ENCODE measurements around the gene NTNG2. TPM values are rescaled to one million over a fixed set of nuclear protein-coding genes. Genes with fewer than 3 reads are reported as not detected.

NTNG2 gene
- total and polyA plus RNA-seq, 12 donors: 0.37 to 21.6 (median 4.7) TPM

- Histone ChIP-seq H3K4me3 (no peak overlapping the region), H3K36me3 (replicated peaks in 1 of 2) (no peaks in the 10 kb centered on the region), H3K27ac (no peak overlapping the region), H3K4me1 (replicated peaks in 1 of 2) (peaks cover 4 to 6% of the 10 kb centered on the region in 2 donors), H3K27me3 (no peaks in the 10 kb centered on the region), H3K9me3 (replicated peaks in 1 of 3) (no peaks in the 10 kb centered on the region)
- DNase-seq: peak; percentile 41 to 73 (median 66)
- TF ChIP-seq, protein P1, sequence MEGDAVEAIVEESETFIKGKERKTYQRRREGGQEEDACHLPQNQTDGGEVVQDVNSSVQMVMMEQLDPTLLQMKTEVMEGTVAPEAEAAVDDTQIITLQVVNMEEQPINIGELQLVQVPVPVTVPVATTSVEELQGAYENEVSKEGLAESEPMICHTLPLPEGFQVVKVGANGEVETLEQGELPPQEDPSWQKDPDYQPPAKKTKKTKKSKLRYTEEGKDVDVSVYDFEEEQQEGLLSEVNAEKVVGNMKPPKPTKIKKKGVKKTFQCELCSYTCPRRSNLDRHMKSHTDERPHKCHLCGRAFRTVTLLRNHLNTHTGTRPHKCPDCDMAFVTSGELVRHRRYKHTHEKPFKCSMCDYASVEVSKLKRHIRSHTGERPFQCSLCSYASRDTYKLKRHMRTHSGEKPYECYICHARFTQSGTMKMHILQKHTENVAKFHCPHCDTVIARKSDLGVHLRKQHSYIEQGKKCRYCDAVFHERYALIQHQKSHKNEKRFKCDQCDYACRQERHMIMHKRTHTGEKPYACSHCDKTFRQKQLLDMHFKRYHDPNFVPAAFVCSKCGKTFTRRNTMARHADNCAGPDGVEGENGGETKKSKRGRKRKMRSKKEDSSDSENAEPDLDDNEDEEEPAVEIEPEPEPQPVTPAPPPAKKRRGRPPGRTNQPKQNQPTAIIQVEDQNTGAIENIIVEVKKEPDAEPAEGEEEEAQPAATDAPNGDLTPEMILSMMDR (IDR thresholded peaks at IDR 0.05): no peak
- TF ChIP-seq POLR2A (IDR thresholded peaks at IDR 0.05): no peak
- intact Hi-C loops (cut with DNase I): no loop called here
- WGBS, 4 donors: 21 to 26% (median 23%) methylated on average over 8 to 14 of the region's 14 CpGs
Measured at GRCh38 chr9:132187121-132187620, 25.3 kb downstream of the NTNG2 start.

GRCh38 chr9:132190966-132191365 lies 29.1 kb downstream of the NTNG2 start:
- no peak overlapping the region for H3K4me3 ChIP-seq
- no peaks in the 10 kb centered on the region for H3K36me3 ChIP-seq (replicated peaks in 1 of 2)
- intact Hi-C loops (cut with DNase I): no loop called here
- no peak overlapping the region for H3K27ac ChIP-seq
- peaks cover 4 to 6% of the 10 kb centered on the region in 2 donors for H3K4me1 ChIP-seq (replicated peaks in 1 of 2)
- TF ChIP-seq POLR2A (IDR thresholded peaks at IDR 0.05): no peak
- TF ChIP-seq, protein P1 (IDR thresholded peaks at IDR 0.05): no peak
- whole genome bisulfite sequencing, 4 donors: 83 to 93% (median 87%) methylated on average over 5 to 10 of the region's 10 CpGs
- DNase-seq: no peak
- no peaks in the 10 kb centered on the region for H3K27me3 ChIP-seq
- H3K9me3 ChIP-seq (replicated peaks in 1 of 3): no peaks in the 10 kb centered on the region

GRCh38 chr9:132192728-132193127 lies 30.9 kb downstream of the NTNG2 start:
- no peak overlapping the region for H3K27ac ChIP-seq
- no peak overlapping the region for H3K4me3 ChIP-seq
- 67 to 75% (median 69%) methylated on average over 11 of the region's 11 CpGs for WGBS, 4 donors
- no peaks in the 10 kb centered on the region for H3K9me3 ChIP-seq (replicated peaks in 1 of 3)
- H3K4me1 ChIP-seq (replicated peaks in 1 of 2): no peaks in the 10 kb centered on the region
- no peaks in the 10 kb centered on the region for H3K36me3 ChIP-seq (replicated peaks in 1 of 2)
- intact Hi-C loops (cut with DNase I): no loop called here
- no peaks in the 10 kb centered on the region for H3K27me3 ChIP-seq
- no peak for DNase-seq
- TF ChIP-seq, protein P1 (IDR thresholded peaks at IDR 0.05): no peak
- TF ChIP-seq POLR2A (IDR thresholded peaks at IDR 0.05): no peak

- Histone ChIP-seq H3K27me3 (no peaks in the 10 kb centered on the region), H3K36me3 (replicated peaks in 1 of 2) (no peaks in the 10 kb centered on the region), H3K4me1 (replicated peaks in 1 of 2) (no peaks in the 10 kb centered on the region), H3K9me3 (replicated peaks in 1 of 3) (no peaks in the 10 kb centered on the region), H3K4me3 (no peak overlapping the region), H3K27ac (no peak overlapping the region)
- intact Hi-C loops (cut with DNase I): no loop called here
- TF ChIP-seq, protein P1 (IDR thresholded peaks at IDR 0.05): no peak
- no peak for TF ChIP-seq POLR2A (IDR thresholded peaks at IDR 0.05)
- WGBS, 4 donors: 85 to 90% (median 88%) methylated on average over 12 of the region's 12 CpGs
- DNase-seq: no peak
Measured at GRCh38 chr9:132193227-132194124, 31.6 kb downstream of the NTNG2 start.

Measured in adrenal gland (tissue), 12 donors.